ENCODE data around the gene FOXO3.

Gene FOXO3

GRCh38 chr6:108574457-108575141, 13.9 kb downstream of the FOXO3 start:
- DNase-seq (ENCODE audit: low read depth in 2 of 2), result no peak

- no peak for DNase-seq (ENCODE audit: low read depth in 2 of 2)
Measured at GRCh38 chr6:108575905-108576494, 15.3 kb downstream of the FOXO3 start.

DNA sequence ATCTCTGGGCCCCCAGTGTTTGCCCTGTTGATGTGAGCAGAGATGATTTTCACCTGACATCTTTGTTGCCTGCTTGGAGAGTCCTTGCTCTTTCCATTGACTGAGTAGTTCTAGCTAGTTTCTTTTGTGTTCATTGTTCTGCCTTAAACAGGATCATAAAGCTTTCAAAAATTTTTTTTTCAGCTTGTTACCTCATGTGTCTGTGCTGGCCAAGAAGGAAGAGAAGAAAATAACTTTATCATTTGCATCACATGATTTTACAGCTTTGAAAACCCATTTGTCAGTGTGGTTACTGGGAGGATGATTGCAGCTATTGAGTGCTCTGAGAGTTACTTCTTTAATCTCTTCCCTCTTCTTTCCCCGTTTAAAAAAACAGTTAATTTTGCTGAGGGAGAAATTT, 16.0 kb downstream of the FOXO3 start:
- no peak for DNase-seq (ENCODE audit: low read depth in 2 of 2)

DNA sequence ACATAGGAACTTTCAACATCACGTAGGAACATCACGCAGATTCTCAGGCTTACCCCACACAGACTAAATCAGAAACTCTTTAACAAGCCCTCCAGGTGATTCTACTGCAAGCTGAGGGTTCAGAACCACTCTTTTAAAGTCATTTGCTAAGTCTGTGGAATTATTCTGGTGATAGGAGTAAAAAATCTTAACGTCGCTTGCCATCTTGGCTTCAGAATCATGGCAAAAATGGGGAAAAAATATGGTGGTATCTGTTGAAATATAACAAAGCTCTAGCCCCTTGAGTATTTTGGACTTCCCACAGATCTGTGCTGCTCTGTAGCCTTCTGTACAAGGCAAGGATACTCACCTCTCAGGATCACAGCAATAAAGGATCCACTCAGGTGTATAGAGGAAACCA, 17.4 kb downstream of the FOXO3 start:
- DNase-seq (ENCODE audit: low read depth in 2 of 2), result no peak

DNA sequence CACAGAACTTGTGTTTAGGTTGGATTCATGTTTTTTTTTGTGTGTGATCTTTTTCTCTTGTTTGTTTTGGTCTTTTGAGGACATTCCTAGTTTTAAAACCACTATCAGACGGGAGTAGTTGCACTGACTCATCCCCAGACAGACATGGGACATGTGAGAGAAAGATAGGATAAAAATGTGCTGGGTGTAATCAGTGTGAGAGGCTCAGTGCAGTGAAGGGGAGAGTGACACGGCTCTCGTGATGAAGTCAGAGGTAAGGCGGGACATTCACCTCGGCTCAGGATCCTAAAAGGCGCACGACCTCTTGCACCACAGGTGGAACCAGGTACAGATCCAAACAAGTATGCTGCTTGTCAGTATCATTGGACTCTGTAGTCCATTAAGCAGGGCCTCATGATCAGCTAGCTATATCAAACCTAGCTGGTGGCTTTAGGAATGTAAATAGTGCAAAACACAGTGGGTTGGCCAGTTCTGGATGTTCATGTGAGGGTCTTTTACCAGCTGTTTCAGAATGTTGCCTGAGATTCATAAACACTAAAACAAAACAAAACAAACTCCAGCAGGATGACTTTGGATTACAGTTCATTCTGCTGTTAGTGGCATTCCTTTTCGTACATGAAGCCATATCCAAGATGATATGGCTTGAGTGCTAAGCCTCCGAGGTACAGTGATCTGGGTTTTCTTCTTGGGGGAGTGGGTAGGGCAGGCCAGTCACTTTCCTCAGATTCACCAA, 18.0 kb downstream of the FOXO3 start:
- DNase-seq (ENCODE audit: low read depth in 2 of 2), result no peak

GRCh38 chr6:108579328-108579721, 18.6 kb downstream of the FOXO3 start:
- no peak for DNase-seq (ENCODE audit: low read depth in 2 of 2)

GRCh38 chr6:108580646-108581045, 19.9 kb downstream of the FOXO3 start:
- no peak for DNase-seq (ENCODE audit: low read depth in 2 of 2)

DNA sequence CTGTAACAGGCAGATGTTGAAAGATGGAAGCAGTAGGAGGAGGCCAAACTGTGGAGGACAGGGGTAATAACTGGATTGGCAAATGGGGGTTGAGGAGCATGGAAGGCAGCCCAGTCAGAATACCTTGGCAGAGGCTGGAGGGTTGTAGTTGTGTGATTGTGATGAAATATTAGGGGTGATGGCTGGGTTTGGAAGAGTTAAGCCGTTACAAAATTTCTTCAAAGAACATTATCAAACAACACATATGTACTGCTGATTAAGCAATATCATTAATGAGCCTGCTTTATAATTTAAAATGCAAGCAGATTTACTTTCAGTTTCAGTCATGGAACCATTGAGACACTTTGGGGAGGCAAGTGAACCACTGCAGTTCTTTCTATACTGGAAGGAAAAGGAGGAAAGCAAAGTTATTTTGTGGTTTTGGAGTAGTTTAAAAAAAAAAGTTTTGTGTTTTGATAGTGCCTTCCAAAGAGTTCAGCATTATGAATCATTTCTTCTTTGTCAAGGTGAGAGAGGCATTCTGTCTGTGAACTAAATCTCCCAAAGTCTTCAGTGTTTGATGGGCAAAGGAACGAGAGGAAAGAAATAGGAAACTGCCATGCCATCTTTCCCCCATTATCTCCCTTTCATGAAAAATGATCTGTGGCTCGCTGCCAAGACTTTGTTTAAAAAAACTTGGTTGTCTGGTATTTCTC, 20.7 kb downstream of the FOXO3 start:
- DNase-seq (ENCODE audit: low read depth in 2 of 2), result no peak

DNA sequence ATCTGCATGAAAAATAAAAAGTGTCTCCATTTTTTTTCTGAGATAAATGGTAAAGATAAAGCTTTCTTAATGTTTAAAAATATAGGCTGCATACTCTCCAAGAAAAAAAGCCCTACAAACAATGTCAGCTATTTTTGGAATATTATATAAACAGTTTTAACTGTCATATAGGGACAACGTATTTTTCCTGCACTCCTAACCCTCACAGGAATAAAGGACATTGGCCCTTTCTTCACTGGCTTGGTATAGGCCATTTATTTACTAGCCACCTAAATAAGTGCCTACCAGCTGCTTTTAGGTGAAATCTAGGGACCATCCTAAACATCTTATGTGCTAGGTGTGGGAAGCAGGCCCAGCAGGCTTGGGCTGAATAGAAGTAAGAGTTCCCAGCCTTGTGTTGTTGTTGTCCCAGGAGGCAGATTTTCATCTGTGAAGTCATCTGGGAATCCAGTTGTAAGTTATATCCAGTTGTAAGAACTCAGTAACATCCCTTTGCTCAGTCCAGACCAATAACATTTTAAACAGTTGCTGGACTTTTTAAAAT, 21.3 kb downstream of the FOXO3 start:
- no peak for DNase-seq (ENCODE audit: low read depth in 2 of 2)

GRCh38 chr6:108582618-108583017, 21.9 kb downstream of the FOXO3 start:
- DNase-seq (ENCODE audit: low read depth in 2 of 2), result no peak

DNA sequence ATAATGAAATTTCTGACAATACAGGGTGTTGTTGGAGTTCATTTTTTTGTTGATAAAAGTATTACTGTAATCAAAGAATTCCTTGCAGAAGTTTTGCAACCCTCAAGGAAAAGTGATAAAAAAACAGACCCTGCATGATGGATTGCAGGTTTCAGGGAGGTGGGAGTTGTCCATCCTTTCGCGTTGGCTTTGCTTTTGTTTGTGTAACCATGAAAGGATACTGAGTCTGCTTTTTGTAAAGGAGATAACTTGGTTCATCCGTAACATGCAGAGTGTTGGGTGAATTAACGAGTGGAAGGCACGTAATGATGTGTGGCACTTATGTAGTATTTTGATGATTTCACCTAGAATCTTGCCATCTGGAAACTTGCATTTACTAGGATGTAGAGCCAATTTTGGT, 23.6 kb downstream of the FOXO3 start:
- no peak for DNase-seq (ENCODE audit: low read depth in 2 of 2)

GRCh38 chr6:108585359-108585758, 24.6 kb downstream of the FOXO3 start:
- DNase-seq (ENCODE audit: low read depth in 2 of 2), result no peak

DNA sequence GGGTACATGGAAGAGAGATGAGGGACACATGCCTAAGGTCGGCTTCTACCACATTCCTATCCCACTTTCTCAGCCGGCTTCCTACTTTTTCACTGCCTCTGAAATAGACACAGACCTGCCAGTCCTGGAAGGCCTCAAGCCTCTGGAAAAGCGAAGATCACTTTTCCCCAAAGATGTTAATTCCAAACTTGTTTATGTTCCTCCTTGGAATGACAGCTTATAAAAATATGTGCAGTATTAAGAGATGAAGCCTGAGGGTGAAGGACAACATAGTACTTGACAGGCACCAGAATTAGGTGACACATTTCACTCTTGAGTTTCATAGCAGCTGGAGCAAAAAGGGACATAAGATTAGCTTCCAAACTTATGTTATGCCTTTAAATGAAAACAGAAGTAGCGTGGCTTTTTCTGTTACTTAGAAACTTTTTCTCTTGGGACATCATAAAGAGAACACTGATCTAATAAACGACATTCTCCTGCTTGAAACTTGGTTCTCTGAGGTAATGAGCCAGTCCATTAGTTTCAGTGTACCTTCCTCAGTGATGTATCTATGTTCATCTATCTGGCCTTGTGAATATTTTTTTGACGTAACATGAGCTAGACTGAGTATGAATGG, 25.3 kb downstream of the FOXO3 start:
- no peak for DNase-seq (ENCODE audit: low read depth in 2 of 2)

- no peak for DNase-seq (ENCODE audit: low read depth in 2 of 2)
Measured at GRCh38 chr6:108587258-108588059, 26.7 kb downstream of the FOXO3 start.

- no peak for DNase-seq (ENCODE audit: low read depth in 2 of 2)
Measured at GRCh38 chr6:108588586-108588985, 27.9 kb downstream of the FOXO3 start.

DNA sequence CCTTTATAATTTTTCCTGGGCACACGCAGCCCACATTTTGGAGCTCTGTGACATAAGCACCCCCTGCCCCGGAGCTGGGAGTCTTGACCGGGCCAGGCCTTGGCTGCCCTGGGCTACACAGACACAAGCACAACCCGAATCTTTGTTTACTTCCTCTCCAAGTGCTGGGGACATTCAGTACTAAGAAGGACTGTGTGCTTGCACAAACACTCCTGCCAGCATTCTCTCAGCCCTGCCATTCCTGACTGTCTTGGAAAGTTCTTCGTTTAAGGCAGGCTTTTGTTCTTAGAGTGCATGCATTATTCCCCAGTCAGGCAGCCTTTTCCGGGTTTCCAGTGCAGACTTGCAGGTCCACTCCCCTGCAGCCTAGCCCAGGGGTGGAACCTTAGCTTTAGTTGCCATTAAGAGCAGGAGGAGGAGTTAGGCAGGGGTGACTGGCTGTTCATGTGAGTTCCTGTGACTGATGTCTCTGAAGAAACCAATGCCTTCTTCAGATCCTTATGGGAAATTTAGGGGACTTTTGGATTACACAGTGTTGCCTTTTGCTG, 28.6 kb downstream of the FOXO3 start:
- DNase-seq (ENCODE audit: low read depth in 2 of 2), result no peak

GRCh38 chr6:108591040-108591816, 30.5 kb downstream of the FOXO3 start:
- DNase-seq (ENCODE audit: low read depth in 2 of 2), result no peak

- peak in 1 of 2 donors; percentile 17 for DNase-seq (ENCODE audit: low read depth in 2 of 2)
Measured at GRCh38 chr6:108592371-108593337, 31.9 kb downstream of the FOXO3 start.

GRCh38 chr6:108594151-108594550, 33.4 kb downstream of the FOXO3 start:
- DNase-seq (ENCODE audit: low read depth in 2 of 2), result no peak
